Measurements from ENCODE around the gene CHI3L1.
A peak's percentile ranks its signal among the peaks of the same experiment; 100 is the strongest.

The CHI3L1 gene

GRCh38 chr1:203167913-203168200, 18.6 kb downstream of the CHI3L1 start:
- DNase-seq: no peak
- H3K9ac ChIP-seq (ENCODE audit: low read length): no peak overlapping the region
- WGBS (ENCODE audit: extremely low coverage, insufficient coverage, low lambda C conversion rate): no CpG with 5 or more reads among the region's 5 CpGs

GRCh38 chr1:203167026-203167912, 19.2 kb downstream of the CHI3L1 start:
- WGBS (ENCODE audit: extremely low coverage, insufficient coverage, low lambda C conversion rate): no CpG with 5 or more reads among the region's 23 CpGs

More at GRCh38 chr1:203167913-203168200, 18.6 kb downstream of the CHI3L1 start:
- Histone ChIP-seq H3K36me3 (ENCODE audit: control insufficient read depth, insufficient read depth, low read length) (no peaks in the 10 kb centered on the region), H2BK15ac (replicated peaks; ENCODE audit: low read depth) (no peak overlapping the region), H3K27ac (ENCODE audit: low read depth, low read length) (no peak overlapping the region), H3K4me3 (ENCODE audit: low read length) (no peak overlapping the region), H4K8ac (ENCODE audit: low read depth, low read length) (no peak overlapping the region), H3K56ac (ENCODE audit: low read length) (no peak overlapping the region), H3K4ac (ENCODE audit: low read depth, low read length) (no peak overlapping the region), H3K18ac (ENCODE audit: low read length) (no peak overlapping the region), H3K27me3 (ENCODE audit: insufficient read depth, low read length, poor library complexity) (no peaks in the 10 kb centered on the region), H3K4me1 (ENCODE audit: control insufficient read depth, low read depth, low read length) (peaks cover 2% of the 10 kb centered on the region), H2AK5ac (ENCODE audit: low read length) (no peak overlapping the region), H3K23ac (ENCODE audit: low read length) (no peak overlapping the region), H2BK120ac (ENCODE audit: low read depth, low read length) (no peak overlapping the region), H3K79me2 (ENCODE audit: control insufficient read depth, insufficient read depth, low read length) (no peaks in the 10 kb centered on the region), H3K4me2 (ENCODE audit: low read length) (no peak overlapping the region), H2BK5ac (ENCODE audit: low read length) (no peak overlapping the region), H4K5ac (ENCODE audit: low read length) (no peak overlapping the region), H3K79me1 (ENCODE audit: low read length) (no peaks in the 10 kb centered on the region)

DNA sequence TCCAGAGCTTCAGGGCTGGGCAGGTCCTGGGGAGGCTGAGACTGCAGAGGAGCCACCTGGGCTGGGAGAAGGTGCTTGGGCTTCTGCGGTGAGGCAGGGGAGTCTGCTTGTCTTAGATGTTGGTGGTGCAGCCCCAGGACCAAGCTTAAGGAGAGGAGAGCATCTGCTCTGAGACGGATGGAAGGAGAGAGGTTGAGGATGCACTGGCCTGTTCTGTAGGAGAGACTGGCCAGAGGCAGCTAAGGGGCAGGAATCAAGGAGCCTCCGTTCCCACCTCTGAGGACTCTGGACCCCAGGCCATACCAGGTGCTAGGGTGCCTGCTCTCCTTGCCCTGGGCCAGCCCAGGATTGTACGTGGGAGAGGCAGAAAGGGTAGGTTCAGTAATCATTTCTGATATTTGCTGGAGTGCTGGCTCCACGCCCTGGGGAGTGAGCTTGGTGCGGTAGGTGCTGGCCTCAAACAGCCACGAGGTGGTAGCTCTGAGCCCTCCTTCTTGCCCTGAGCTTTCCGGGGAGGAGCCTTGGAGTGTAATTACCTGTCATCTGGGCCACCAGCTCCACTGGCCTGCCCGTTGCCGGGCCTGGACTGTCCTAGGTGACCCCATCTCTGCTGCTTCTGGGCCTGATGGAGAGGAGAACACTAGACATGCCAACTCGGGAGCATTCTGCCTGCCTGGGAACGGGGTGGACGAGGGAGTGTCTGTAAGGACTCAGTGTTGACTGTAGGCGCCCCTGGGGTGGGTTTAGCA, 20.1 kb downstream of the CHI3L1 start:
- H3K4ac ChIP-seq (ENCODE audit: low read depth, low read length): no peak overlapping the region
- no peak overlapping the region for H3K4me3 ChIP-seq (ENCODE audit: low read length)
- no peak overlapping the region for H4K5ac ChIP-seq (ENCODE audit: low read length)
- H2BK5ac ChIP-seq (ENCODE audit: low read length): no peak overlapping the region
- H3K79me2 ChIP-seq (ENCODE audit: control insufficient read depth, insufficient read depth, low read length): no peaks in the 10 kb centered on the region
- H3K4me2 ChIP-seq (ENCODE audit: low read length): no peak overlapping the region
- no peak overlapping the region for H2BK120ac ChIP-seq (ENCODE audit: low read depth, low read length)
- no peaks in the 10 kb centered on the region for H3K79me1 ChIP-seq (ENCODE audit: low read length)
- no peak overlapping the region for H3K9ac ChIP-seq (ENCODE audit: low read length)
- WGBS (ENCODE audit: extremely low coverage, insufficient coverage, low lambda C conversion rate): no CpG with 5 or more reads among the region's 14 CpGs
- H3K23ac ChIP-seq (ENCODE audit: low read length): no peak overlapping the region
- H3K18ac ChIP-seq (ENCODE audit: low read length): no peak overlapping the region
- peak overlapping the region; percentile 27 for H3K56ac ChIP-seq (ENCODE audit: low read length)
- peaks cover 2% of the 10 kb centered on the region for H3K4me1 ChIP-seq (ENCODE audit: control insufficient read depth, low read depth, low read length)
- DNase-seq: peak; percentile 42
- no peaks in the 10 kb centered on the region for H3K27me3 ChIP-seq (ENCODE audit: insufficient read depth, low read length, poor library complexity)
- no peak overlapping the region for H2AK5ac ChIP-seq (ENCODE audit: low read length)
- H2BK15ac ChIP-seq (replicated peaks; ENCODE audit: low read depth): no peak overlapping the region
- no peaks in the 10 kb centered on the region for H3K36me3 ChIP-seq (ENCODE audit: control insufficient read depth, insufficient read depth, low read length)
- H3K27ac ChIP-seq (ENCODE audit: low read depth, low read length): no peak overlapping the region
- H4K8ac ChIP-seq (ENCODE audit: low read depth, low read length): no peak overlapping the region

More at GRCh38 chr1:203167026-203167912, 19.2 kb downstream of the CHI3L1 start:
- Histone ChIP-seq H2AK5ac (ENCODE audit: low read length) (no peak overlapping the region), H3K4me2 (ENCODE audit: low read length) (no peak overlapping the region), H2BK120ac (ENCODE audit: low read depth, low read length) (no peak overlapping the region), H4K8ac (ENCODE audit: low read depth, low read length) (no peak overlapping the region), H3K79me2 (ENCODE audit: control insufficient read depth, insufficient read depth, low read length) (no peaks in the 10 kb centered on the region), H3K56ac (ENCODE audit: low read length) (no peak overlapping the region), H3K4ac (ENCODE audit: low read depth, low read length) (no peak overlapping the region), H3K36me3 (ENCODE audit: control insufficient read depth, insufficient read depth, low read length) (no peaks in the 10 kb centered on the region), H3K9ac (ENCODE audit: low read length) (no peak overlapping the region), H2BK15ac (replicated peaks; ENCODE audit: low read depth) (no peak overlapping the region), H3K4me1 (ENCODE audit: control insufficient read depth, low read depth, low read length) (peaks cover 2% of the 10 kb centered on the region), H2BK5ac (ENCODE audit: low read length) (no peak overlapping the region), H3K27me3 (ENCODE audit: insufficient read depth, low read length, poor library complexity) (no peaks in the 10 kb centered on the region), H3K27ac (ENCODE audit: low read depth, low read length) (no peak overlapping the region), H3K79me1 (ENCODE audit: low read length) (no peaks in the 10 kb centered on the region), H3K18ac (ENCODE audit: low read length) (peak overlapping the region; percentile 10), H4K5ac (ENCODE audit: low read length) (no peak overlapping the region), H3K4me3 (ENCODE audit: low read length) (no peak overlapping the region), H3K23ac (ENCODE audit: low read length) (no peak overlapping the region)
- peak; percentile 68 for DNase-seq

DNA sequence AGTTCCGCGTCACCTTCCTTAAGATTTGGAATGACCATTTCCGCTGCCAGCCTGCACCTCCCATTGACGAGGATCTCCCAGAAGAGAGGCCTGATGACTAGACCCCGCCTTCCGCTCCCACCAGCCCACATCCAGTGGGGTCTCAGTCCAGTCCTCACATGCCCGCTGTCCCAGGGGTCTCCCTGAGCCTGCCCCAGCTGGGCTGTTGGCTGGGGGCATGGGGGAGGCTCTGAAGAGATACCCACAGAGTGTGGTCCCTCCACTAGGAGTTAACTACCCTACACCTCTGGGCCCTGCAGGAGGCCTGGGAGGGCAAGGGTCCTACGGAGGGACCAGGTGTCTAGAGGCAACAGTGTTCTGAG, 20.7 kb downstream of the CHI3L1 start:
- H2BK5ac ChIP-seq (ENCODE audit: low read length): no peak overlapping the region
- H3K27me3 ChIP-seq (ENCODE audit: insufficient read depth, low read length, poor library complexity): no peaks in the 10 kb centered on the region
- no peak overlapping the region for H3K4me3 ChIP-seq (ENCODE audit: low read length)
- no peaks in the 10 kb centered on the region for H3K79me1 ChIP-seq (ENCODE audit: low read length)
- H3K23ac ChIP-seq (ENCODE audit: low read length): no peak overlapping the region
- H2BK120ac ChIP-seq (ENCODE audit: low read depth, low read length): no peak overlapping the region
- no peak for DNase-seq
- H3K4ac ChIP-seq (ENCODE audit: low read depth, low read length): no peak overlapping the region
- H3K27ac ChIP-seq (ENCODE audit: low read depth, low read length): no peak overlapping the region
- H2AK5ac ChIP-seq (ENCODE audit: low read length): no peak overlapping the region
- no peaks in the 10 kb centered on the region for H3K36me3 ChIP-seq (ENCODE audit: control insufficient read depth, insufficient read depth, low read length)
- no peak overlapping the region for H3K4me2 ChIP-seq (ENCODE audit: low read length)
- H3K18ac ChIP-seq (ENCODE audit: low read length): no peak overlapping the region
- H3K4me1 ChIP-seq (ENCODE audit: control insufficient read depth, low read depth, low read length): peaks cover 2% of the 10 kb centered on the region
- no peak overlapping the region for H4K8ac ChIP-seq (ENCODE audit: low read depth, low read length)
- H3K79me2 ChIP-seq (ENCODE audit: control insufficient read depth, insufficient read depth, low read length): no peaks in the 10 kb centered on the region
- no peak overlapping the region for H4K5ac ChIP-seq (ENCODE audit: low read length)
- H3K56ac ChIP-seq (ENCODE audit: low read length): no peak overlapping the region
- H3K9ac ChIP-seq (ENCODE audit: low read length): no peak overlapping the region
- no peak overlapping the region for H2BK15ac ChIP-seq (replicated peaks; ENCODE audit: low read depth)
- no CpG with 5 or more reads among the region's 8 CpGs for WGBS (ENCODE audit: extremely low coverage, insufficient coverage, low lambda C conversion rate)

DNA sequence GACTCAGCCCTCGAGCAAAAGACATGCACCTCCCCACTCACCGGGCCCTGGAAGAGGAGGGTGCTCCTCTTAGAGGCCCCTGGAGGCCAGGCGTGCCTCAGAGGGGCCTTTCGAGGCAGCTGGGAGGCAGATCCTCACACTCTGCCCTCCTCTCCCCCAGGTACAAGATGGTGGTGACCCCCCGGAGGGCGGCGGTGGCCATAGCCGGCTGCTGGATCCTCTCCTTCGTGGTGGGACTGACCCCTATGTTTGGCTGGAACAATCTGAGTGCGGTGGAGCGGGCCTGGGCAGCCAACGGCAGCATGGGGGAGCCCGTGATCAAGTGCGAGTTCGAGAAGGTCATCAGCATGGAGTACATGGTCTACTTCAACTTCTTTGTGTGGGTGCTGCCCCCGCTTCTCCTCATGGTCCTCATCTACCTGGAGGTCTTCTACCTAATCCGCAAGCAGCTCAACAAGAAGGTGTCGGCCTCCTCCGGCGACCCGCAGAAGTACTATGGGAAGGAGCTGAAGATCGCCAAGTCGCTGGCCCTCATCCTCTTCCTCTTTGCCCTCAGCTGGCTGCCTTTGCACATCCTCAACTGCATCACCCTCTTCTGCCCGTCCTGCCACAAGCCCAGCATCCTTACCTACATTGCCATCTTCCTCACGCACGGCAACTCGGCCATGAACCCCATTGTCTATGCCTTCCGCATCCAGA, 21.3 kb downstream of the CHI3L1 start:
- no peaks in the 10 kb centered on the region for H3K79me1 ChIP-seq (ENCODE audit: low read length)
- H3K9ac ChIP-seq (ENCODE audit: low read length): no peak overlapping the region
- H3K23ac ChIP-seq (ENCODE audit: low read length): no peak overlapping the region
- no peak overlapping the region for H3K18ac ChIP-seq (ENCODE audit: low read length)
- no peak overlapping the region for H3K27ac ChIP-seq (ENCODE audit: low read depth, low read length)
- H3K79me2 ChIP-seq (ENCODE audit: control insufficient read depth, insufficient read depth, low read length): no peaks in the 10 kb centered on the region
- H4K8ac ChIP-seq (ENCODE audit: low read depth, low read length): no peak overlapping the region
- DNase-seq: no peak
- H3K27me3 ChIP-seq (ENCODE audit: insufficient read depth, low read length, poor library complexity): no peaks in the 10 kb centered on the region
- no peak overlapping the region for H3K56ac ChIP-seq (ENCODE audit: low read length)
- peaks cover 2% of the 10 kb centered on the region for H3K4me1 ChIP-seq (ENCODE audit: control insufficient read depth, low read depth, low read length)
- H2BK5ac ChIP-seq (ENCODE audit: low read length): no peak overlapping the region
- H3K36me3 ChIP-seq (ENCODE audit: control insufficient read depth, insufficient read depth, low read length): no peaks in the 10 kb centered on the region
- H3K4ac ChIP-seq (ENCODE audit: low read depth, low read length): no peak overlapping the region
- no peak overlapping the region for H3K4me2 ChIP-seq (ENCODE audit: low read length)
- no peak overlapping the region for H2AK5ac ChIP-seq (ENCODE audit: low read length)
- WGBS (ENCODE audit: extremely low coverage, insufficient coverage, low lambda C conversion rate): no CpG with 5 or more reads among the region's 28 CpGs
- no peak overlapping the region for H2BK15ac ChIP-seq (replicated peaks; ENCODE audit: low read depth)
- no peak overlapping the region for H3K4me3 ChIP-seq (ENCODE audit: low read length)
- no peak overlapping the region for H2BK120ac ChIP-seq (ENCODE audit: low read depth, low read length)
- H4K5ac ChIP-seq (ENCODE audit: low read length): no peak overlapping the region
